ENCODE results near the gene ZNF615. TPM values are rescaled to one million over a fixed set of nuclear protein-coding genes. Genes with fewer than 3 reads are reported as not detected.
A peak's percentile ranks its signal among the peaks of the same experiment; 100 is the strongest.
"Not testable (repeated sequence)": the region's sequence is repeated elsewhere in the genome, so short reads cannot be mapped to it uniquely, and the experiment has no call there.

ZNF615 gene
- total and polyA plus RNA-seq, 10 donors: 2.0 to 19.9 (median 10.9) TPM

- 3 to 6% (median 4%) methylated on average over 33 of the region's 33 CpGs for WGBS, 5 donors
- Histone ChIP-seq H3K4me1 (peaks cover 8 to 23% (median 16%) of the 10 kb centered on the region in 6 donors), H3K27ac (peak within 1 kb of the TSS; percentile 67 to 90 (median 83)), H3K27me3 (replicated peaks in 1 of 7) (no peaks in the 10 kb centered on the region), H3K9me3 (peaks cover 23 to 89% (median 87%) of the 10 kb centered on the region in 8 donors), H3K36me3 (peaks cover 0 to 43% (median 7%) of the 10 kb centered on the region in 6 donors), H3K4me3 (peak within 1 kb of the TSS; percentile 71 to 96 (median 88))
- peak; percentile 96 for DNase-seq
- intact Hi-C loops (cut with DNase I; ENCODE audit: low total_unique reads): no loop called here
- TF ChIP-seq CTCF (IDR thresholded peaks at IDR 0.05 in 8 of 11, conservative IDR thresholded peaks at IDR 0.05 in 3 of 11) (no peak), POLR2AphosphoS5 (IDR thresholded peaks at IDR 0.05) (peak in 2 of 3 donors; percentile 76 to 93)
These were observed 21.4 kb downstream of the ZNF615 start, which contains the start of gene ZNF350 for GRCh38 chr19:51986309-51987291. ZNF350 (minus strand) TSS chr19:51986840; CDS start chr19:51974360, 12,480 bp downstream.

GRCh38 chr19:51983361-51983760 lies 24.6 kb downstream of the ZNF615 start:
- Histone ChIP-seq H3K27ac (no peak overlapping the region), H3K27me3 (replicated peaks in 1 of 7) (no peaks in the 10 kb centered on the region), H3K4me3 (no peak overlapping the region), H3K9me3 (peaks cover 28 to 89% (median 87%) of the 10 kb centered on the region in 8 donors), H3K4me1 (peaks cover 8 to 23% (median 16%) of the 10 kb centered on the region in 6 donors), H3K36me3 (peaks cover 0 to 70% (median 30%) of the 10 kb centered on the region in 6 donors)
- intact Hi-C loops (cut with DNase I; ENCODE audit: low total_unique reads): no loop called here
- 96 to 99% (median 99%) methylated on average over 4 of the region's 4 CpGs for WGBS, 5 donors
- no peak for DNase-seq
- TF ChIP-seq POLR2A (IDR thresholded peaks at IDR 0.05) (no peak), CTCF (IDR thresholded peaks at IDR 0.05 in 8 of 11, conservative IDR thresholded peaks at IDR 0.05 in 3 of 11) (no peak), POLR2AphosphoS5 (IDR thresholded peaks at IDR 0.05) (no peak)

- H3K27ac ChIP-seq: peak overlapping the region in 1 of 8 donors; percentile 33
- H3K27me3 ChIP-seq (replicated peaks in 1 of 7); H3K4me3 ChIP-seq; intact Hi-C loops (cut with DNase I; ENCODE audit: low total_unique reads); DNase-seq: not testable (repeated sequence)
- H3K9me3 ChIP-seq: peaks cover 32 to 99% (median 96%) of the 10 kb centered on the region in 8 donors
- peaks cover 8 to 16% (median 12%) of the 10 kb centered on the region in 6 donors for H3K4me1 ChIP-seq
- 87 to 97% (median 96%) methylated on average over 6 of the region's 6 CpGs for WGBS, 5 donors
- peaks cover 0 to 94% (median 43%) of the 10 kb centered on the region in 6 donors for H3K36me3 ChIP-seq
These were observed 27.1 kb downstream of the ZNF615 start for GRCh38 chr19:51980926-51981325.

GRCh38 chr19:51980116-51980736 lies 27.8 kb downstream of the ZNF615 start:
- no peak for TF ChIP-seq POLR2AphosphoS5 (IDR thresholded peaks at IDR 0.05)
- no peak for TF ChIP-seq POLR2A (IDR thresholded peaks at IDR 0.05)
- TF ChIP-seq CTCF (IDR thresholded peaks at IDR 0.05 in 8 of 11, conservative IDR thresholded peaks at IDR 0.05 in 3 of 11): no peak
- peaks cover 35 to 100% (median 100%) of the 10 kb centered on the region in 8 donors for H3K9me3 ChIP-seq
- H3K36me3 ChIP-seq: peaks cover 0 to 100% (median 49%) of the 10 kb centered on the region in 6 donors
- no peak for DNase-seq
- H3K27me3 ChIP-seq (replicated peaks in 1 of 7): no peaks in the 10 kb centered on the region
- H3K4me3 ChIP-seq: no peak overlapping the region
- 61 to 92% (median 83%) methylated on average over 6 of the region's 6 CpGs for WGBS, 5 donors
- peak overlapping the region in 2 of 8 donors; percentile 19 to 33 for H3K27ac ChIP-seq
- peaks cover 2 to 9% (median 5%) of the 10 kb centered on the region in 6 donors for H3K4me1 ChIP-seq
- intact Hi-C loops (cut with DNase I; ENCODE audit: low total_unique reads): no loop called here

Measured in spleen (tissue), 11 donors.